GM21825 (cell line): ENCODE data around the gene BICDL1.

Source experiments
- ATAC-seq: cut with Tn5 transposase; IDR thresholded peaks from one replicate; pipeline ENCODE4 v1.9.1; 2021; ENCODE audit warnings: mild to moderate bottlenecking, moderate library complexity; ENCODE audit not compliant: unreplicated experiment

BICDL1 gene

DNA sequence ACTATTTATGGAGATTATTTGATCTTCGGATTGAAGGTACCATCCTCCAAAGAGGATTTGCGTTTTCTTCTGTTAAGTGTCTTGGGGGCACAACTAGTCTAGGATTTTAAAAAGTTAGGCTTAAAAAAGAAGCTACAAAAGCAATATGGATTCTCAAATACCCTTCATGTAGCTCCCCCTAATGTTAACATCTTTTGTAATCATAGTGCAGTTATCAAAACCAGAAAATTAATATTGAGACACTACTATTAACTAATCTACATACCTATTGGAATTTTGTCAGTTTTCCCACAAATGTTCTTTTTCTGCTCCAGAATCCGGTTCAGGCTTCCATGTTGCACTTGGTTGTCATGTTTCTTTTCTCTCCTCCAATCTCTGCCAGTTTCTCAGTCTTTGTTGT, 62.5 kb downstream of the BICDL1 start:
- ATAC-seq = no peak

GRCh38 chr12:120054293-120054692, 65.3 kb downstream of the BICDL1 start:
- no peak for ATAC-seq

DNA sequence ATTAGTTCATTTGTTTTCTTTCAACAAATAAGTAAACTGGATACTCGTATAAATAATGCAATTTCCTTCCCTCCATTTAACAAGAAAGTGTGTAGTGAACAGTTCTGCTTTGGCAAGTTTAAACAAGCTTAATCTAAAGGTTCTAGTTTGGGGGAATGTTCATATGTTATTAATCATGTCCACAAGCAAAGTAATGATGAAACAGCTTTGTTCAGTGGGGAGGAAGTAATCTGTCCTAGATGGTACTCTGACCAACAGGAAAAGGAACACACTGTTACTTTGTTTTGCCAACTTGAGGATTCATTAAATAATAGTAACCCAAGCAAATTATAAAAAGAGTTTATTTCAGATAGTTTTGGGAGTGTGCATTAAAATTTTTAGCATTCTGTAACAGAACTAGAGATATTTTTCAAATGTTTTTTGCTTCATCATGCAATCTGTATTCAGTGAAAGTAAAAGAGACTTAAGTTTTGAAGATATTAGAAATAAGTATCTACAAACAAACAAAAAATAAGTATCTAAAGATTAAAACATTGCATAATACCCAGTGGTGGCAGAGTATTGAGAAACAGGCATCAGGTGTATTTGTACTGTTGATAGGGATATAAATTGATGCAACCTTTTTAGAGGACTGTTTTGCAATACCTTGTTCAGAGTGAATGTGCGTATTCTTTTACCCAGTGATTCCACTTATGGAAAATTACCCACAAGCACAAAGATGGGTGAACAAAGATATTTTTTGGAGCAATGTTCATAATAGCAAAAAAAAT, 66.4 kb downstream of the BICDL1 start:
- ATAC-seq = no peak

- no peak for ATAC-seq
Measured at GRCh38 chr12:120056739-120057138, 67.7 kb downstream of the BICDL1 start.

DNA sequence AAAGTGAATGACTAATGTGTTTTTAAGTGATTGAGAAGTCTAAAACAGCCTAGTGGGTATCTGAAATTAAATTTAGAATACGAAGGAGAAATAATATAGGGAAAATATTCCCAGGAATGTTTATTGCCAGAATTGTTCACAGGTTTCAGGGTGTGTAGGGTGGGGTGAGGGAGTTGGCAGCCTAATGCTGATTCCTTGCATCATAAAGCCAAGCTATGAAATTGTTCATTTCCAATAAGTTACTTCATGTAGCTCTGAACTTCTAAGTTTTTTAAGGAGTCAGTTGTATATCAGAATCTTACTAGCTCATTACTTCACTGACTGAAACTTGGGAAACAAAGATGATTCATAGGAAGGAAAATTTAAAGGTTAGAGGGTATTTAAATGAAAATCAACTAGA, 71.2 kb downstream of the BICDL1 start:
- no peak for ATAC-seq

DNA sequence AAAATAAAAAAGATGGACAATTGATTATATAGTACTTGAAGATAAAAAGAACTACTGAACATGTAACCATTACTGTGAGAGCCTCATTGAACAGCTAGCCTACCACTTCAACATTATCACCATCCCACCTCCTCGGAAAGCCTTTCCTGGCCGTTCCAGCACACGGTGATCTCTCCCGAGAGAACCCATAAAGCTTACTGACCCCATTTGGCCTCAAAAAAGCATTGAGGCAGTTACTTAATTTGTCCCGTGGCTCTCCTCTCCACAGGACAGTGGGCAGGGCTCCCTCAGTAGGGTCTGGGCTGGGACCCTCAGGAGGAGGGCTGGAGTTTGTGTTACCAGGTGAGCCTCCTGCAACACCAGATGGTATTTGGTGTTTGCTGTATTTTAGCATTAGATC, 71.7 kb downstream of the BICDL1 start:
- ATAC-seq = no peak

GRCh38 chr12:120061575-120062214, 72.7 kb downstream of the BICDL1 start:
- no peak for ATAC-seq

DNA sequence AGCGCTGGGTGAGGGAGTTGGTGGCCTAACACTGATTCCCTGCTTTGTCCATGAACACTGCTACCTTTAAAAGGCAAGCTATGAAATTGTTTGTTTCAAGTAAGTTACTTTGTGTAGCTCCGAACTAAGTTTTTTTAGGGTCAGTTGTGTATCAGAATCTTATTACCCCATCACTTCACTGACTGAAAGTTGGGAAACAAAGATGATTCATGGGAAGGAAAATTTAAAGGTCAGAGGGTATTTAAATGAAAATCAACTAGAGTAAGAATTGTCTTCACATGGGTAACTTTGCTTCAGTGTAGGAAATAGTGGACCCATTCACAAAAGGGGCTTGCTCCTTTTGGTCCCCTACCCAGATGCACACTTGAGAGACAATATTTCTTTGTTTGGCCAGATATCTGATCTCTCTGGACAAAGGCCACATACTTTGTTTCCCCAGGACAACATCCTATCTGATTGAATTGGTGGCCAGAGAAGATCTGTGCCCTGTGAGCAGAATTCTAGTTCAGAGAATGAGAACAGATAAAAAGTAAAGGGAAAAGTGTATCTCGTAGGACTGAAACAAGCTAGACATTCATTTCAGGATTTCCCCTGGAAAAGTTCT, 74.0 kb downstream of the BICDL1 start:
- ATAC-seq = no peak

- ATAC-seq = no peak
Measured at GRCh38 chr12:120064054-120064940, 75.3 kb downstream of the BICDL1 start.

DNA sequence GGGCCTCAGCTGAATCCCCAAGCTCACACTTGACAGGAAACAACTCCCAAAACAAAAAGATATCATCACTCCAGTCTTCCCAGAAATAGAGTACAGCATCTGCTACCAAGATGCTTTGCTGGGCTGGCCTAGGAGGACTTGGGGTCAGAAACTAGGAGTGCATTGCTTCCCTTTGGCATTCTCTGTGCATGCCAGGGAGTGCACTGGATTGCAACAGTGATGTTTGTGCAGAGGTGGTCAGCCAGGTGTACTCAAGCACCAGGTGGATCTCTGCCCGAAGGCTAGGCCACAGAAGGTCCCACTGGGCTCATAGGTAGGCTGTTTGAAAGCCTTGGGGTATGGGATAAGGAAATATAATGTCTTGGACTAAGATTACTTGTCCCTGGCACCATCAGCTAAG, 76.4 kb downstream of the BICDL1 start:
- ATAC-seq = no peak

DNA sequence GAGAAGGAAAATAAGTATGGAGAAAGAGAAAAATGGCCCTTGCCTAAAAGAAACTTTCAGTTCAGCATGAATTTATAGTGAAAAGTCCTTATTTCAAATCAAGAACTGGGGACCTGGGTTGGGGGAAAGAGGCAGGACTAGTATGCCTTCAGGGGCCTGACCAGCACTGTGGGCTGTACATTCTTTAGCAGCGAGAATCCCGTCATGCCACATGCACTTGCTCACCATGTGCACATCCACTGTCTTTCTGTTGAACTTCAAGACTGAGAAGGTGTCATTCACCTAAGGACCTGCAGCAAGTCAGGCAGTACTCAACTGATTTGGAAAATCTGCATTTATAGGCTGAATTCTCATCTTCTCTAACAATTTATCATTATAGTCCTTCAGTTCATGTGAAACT, 77.3 kb downstream of the BICDL1 start:
- ATAC-seq = no peak

DNA sequence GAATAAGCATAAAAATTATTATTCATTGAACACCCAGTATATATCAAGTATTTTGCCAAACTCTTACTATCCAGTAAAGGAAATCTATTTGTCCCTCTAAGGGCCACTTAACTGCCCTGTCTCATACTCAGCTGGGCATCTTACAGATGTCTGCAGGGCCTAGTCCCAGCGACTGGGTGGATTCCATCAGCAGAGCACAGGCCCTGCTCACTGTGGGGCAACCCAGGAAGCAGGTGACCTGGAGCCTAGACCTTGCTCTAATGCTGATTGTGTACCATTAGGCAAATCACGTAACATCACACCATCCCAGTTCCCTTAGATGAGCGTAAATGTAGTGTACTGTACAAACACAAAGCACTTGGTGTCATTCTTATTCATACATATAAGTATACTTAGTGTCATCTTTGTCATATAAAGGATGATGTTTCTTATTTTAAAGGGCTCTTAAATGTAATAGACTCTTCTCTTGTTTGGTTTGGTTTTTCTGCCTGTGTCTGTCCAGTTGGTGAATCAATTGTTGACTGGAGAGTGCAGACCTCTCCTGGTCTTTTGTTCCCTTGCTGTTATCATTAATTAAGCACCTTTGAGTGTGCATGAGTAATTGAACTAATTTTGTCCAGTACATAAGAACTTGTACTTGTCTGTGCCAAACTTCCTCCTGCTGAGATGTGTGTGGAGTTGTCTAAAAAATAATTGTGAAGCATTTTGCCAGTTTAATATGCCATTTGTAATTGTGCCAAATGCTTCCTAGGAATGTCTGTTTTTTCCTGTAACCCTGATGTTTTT, 78.2 kb downstream of the BICDL1 start:
- no peak for ATAC-seq

DNA sequence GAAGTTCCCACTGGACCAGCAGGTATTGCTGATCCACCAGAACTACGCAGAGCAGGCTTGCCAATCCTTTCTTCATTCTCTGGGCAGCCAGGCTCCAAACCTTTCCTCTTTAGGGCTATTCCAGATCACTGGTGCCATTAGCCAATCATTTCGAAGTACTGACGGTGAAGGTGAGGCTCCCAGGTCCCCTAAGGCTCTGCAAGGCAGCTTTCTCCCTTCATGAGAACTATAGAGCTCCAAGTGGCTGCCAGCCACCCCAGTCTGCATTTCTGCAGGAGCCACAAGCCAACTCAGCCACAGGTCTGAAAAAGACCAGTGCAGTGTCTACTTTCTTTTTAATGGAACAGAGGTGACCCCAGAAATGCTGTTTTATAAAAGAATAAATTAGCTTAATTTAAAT, 78.9 kb downstream of the BICDL1 start:
- ATAC-seq = no peak

GRCh38 chr12:120069278-120069677, 80.2 kb downstream of the BICDL1 start:
- ATAC-seq = no peak

- ATAC-seq = no peak
Measured at GRCh38 chr12:120071493-120072020, 82.5 kb downstream of the BICDL1 start.

DNA sequence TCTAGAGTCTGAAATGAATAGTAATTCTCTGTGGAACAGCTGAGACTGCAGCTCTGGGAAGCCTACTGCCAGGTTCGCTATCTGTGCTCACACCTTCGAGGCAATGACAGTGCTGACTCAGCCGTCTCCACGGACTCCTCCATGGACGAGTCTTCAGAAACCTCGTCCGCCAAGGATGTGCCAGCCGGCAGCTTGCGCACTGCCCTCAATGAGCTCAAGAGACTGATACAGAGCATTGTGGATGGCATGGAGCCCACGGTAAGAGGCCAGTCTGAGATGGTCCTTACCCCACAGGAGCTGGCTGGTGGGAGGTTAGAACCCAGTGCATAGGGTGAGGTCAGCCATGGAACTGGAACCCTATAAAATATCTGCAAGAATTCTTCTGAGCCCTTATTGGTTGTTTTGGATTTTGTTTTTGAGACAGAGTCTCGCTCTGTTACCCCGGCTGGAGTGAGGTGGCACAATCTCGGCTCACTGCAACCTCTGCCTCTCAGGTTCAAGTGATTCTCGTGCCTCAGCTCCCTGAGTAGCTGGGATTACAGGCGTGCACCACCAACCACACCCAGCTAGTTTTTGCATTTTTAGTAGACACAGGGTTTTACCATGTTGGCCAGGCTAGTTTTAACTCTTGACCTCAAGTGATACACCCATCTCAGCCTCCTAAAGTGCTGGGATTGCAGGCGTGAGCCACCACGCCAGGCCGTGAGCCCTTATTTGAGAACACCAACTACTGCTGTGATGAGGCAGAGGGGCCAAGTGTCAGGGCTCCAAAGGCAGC, 83.6 kb downstream of the BICDL1 start:
- ATAC-seq = no peak

- no peak for ATAC-seq
Measured at GRCh38 chr12:120075034-120075616, 86.1 kb downstream of the BICDL1 start.

GRCh38 chr12:120076651-120077050, 87.6 kb downstream of the BICDL1 start:
- ATAC-seq = no peak

- no peak for ATAC-seq
Measured at GRCh38 chr12:120077260-120077659, 88.2 kb downstream of the BICDL1 start.
